Stomach (tissue), 19 donors: ENCODE results near the gene KRT34. TPM values are rescaled to one million over a fixed set of nuclear protein-coding genes. Genes with fewer than 3 reads are reported as not detected.
"Not testable (repeated sequence)": the region's sequence is repeated elsewhere in the genome, so short reads cannot be mapped to it uniquely, and the experiment has no call there.

Source experiments
- DNase-seq, 2 donors: peaks; one replicate each; pipeline versions ENCODE4 v3.0.0 to v3.0.0-alpha.2; 2013 to 2019
- H3K27ac ChIP-seq, 5 donors: fragments of 200-600 bp in 4 of 5; sonication (generic) in 4 of 5; one replicate each; pipeline ENCODE4 v1.5.1; 2013 to 2019; ENCODE audit warnings: mild to moderate bottlenecking in 1 of 5, moderate library complexity in 1 of 5
- H3K27me3 ChIP-seq, 3 donors: fragments of 200-600 bp; sonication (generic); one replicate each; pipeline ENCODE4 v1.5.1; 2017 to 2019; ENCODE audit warnings: mixed run types in 1 of 3
- H3K36me3 ChIP-seq, 4 donors: fragments of 200-600 bp; sonication (generic); 1 replicate in 3 of 4; 2 replicates in 1 of 4; pipeline ENCODE4 v1.5.1; 2016 to 2019
- H3K4me1 ChIP-seq, 4 donors: fragments of 200-600 bp; sonication (generic); one replicate each; pipeline ENCODE4 v1.5.1; 2016 to 2019
- H3K4me3 ChIP-seq, 4 donors: fragments of 200-600 bp; sonication (generic) in 3 of 4; one replicate each; pipeline ENCODE4 v1.5.1; 2016 to 2019; ENCODE audit warnings: mild to moderate bottlenecking in 1 of 4
- H3K9me3 ChIP-seq, 4 donors: fragments of 200-600 bp; sonication (generic); one replicate each; pipeline ENCODE4 v1.5.1; 2016 to 2019
- CTCF ChIP-seq, 7 experiments: fragments of 450-650 bp in 4 of 7; fragments of 200-600 bp in 3 of 7; sonication (generic) in 3 of 7; IDR thresholded peaks; one replicate each; pipeline ENCODE4 v1.5.1; 2016 to 2019; ENCODE audit warnings: antibody characterized with exemption in 7 of 7, control low read depth in 2 of 7, mild to moderate bottlenecking in 1 of 7
- EP300 ChIP-seq: sonication (generic); formaldehyde crosslinking; IDR thresholded peaks from one replicate; pipeline ENCODE4 v1.6.1; 2017; ENCODE audit warnings: antibody characterized with exemption
- POLR2A ChIP-seq, 4 donors: fragments of 450-650 bp; IDR thresholded peaks; one replicate each; pipeline ENCODE4 v1.6.1; 2016; ENCODE audit warnings: antibody characterized with exemption in 4 of 4, control low read depth in 2 of 4, mild to moderate bottlenecking in 1 of 4, moderate library complexity in 1 of 4
- POLR2AphosphoS5 ChIP-seq, 3 donors: sonication (generic); formaldehyde crosslinking; IDR thresholded peaks; one replicate each; pipeline ENCODE4 v1.6.1; 2016; ENCODE audit warnings: antibody characterized with exemption in 3 of 3
- WGBS, 5 donors: extraction: QIAGEN DNeasy Blood & Tissue Kit in 3 of 5; methylation state at CpG; one replicate each; pipeline versions ENCODE4 v1.1.5 to v1.1.7; 2013 to 2018; 5-methylcytosine and 5-hydroxymethylcytosine counted together
- intact Hi-C: fragments of 100-400 bp; cut with DNase I; formaldehyde crosslinking; loops from one replicate; pipeline ENCODE4 v1.15.1; 2023; ENCODE audit warnings: low total_unique reads
- long read RNA-seq, 10 donors: transcript quantifications; one replicate each; lab custom pipeline, GENCODE V29; 2026
- polyA plus RNA-seq, 3 donors: library from polyadenylated mRNA; stranded (reverse); fragments of 200-250 nt; gene quantifications; one replicate each; pipeline ENCODE4 v1.2.3, GENCODE V29; 2013
- total RNA-seq, 5 donors: library from RNA; depleted of rRNA; stranded (reverse); fragments of >200 nt; gene quantifications; one replicate each; pipeline versions ENCODE4 v1.1.0 to v1.2.3, GENCODE V29; 2014 to 2016
- donor health status: healthy with polysubstance abuse.
- donor health status: Bipolar disorder and iron deficiency.
- donor health status: healthy.

KRT34 gene
- total RNA-seq, result not detected
- polyA plus RNA-seq, result under 1 TPM in 1 of 3 donors, not detected in 2; 0.20 TPM
- long read RNA-seq, donor 1, result 0 reads
- long read RNA-seq, donor 2, result 0 reads
- long read RNA-seq, donor 3, result 0 reads
- long read RNA-seq, donor 4, result 0 reads
- long read RNA-seq, donor 5, result 0 reads
- long read RNA-seq, donor 6, result 0 reads
- long read RNA-seq, donor 7, result 0 reads
- long read RNA-seq, donor 8, result 0 reads
- long read RNA-seq, donor 9, result 0 reads
- long read RNA-seq, donor 10, result 0 reads

- H3K4me1 ChIP-seq, intact Hi-C loops, H3K36me3 ChIP-seq, H3K4me3 ChIP-seq, H3K27ac ChIP-seq, DNase-seq, H3K27me3 ChIP-seq: not testable (repeated sequence)
- WGBS, 5 donors, result 77 to 97% (median 92%) methylated on average over 5 to 13 of the region's 13 CpGs
- peaks cover 0 to 14% (median 14%) of the 10 kb centered on the region in 4 donors for H3K9me3 ChIP-seq
These were observed at the start of gene KRT34 for GRCh38 chr17:41381943-41382342. KRT34 (minus strand) TSS chr17:41382306; CDS start chr17:41382246, 60 bp downstream.

DNA sequence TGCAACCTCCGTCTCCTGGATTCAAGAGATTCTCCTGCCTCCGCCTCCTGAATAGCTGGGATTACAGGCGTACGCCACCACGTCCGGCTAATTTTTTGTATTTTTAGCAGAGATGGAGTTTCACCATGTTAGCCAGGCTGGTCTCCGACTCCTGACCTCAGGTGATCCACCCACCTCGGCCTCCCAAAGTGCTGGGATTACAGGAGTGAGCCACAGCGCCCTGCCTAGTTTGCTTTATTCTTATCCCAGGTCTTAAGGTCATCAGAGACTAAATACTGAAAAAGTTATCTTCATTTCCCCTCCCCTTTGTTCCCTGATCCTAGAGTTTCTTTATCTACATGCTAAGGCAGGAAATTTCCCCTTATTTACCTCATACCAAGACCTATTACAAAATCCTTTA lies 48.3 kb upstream of the KRT34 start:
- H3K4me1 ChIP-seq, DNase-seq, H3K36me3 ChIP-seq, intact Hi-C loops, H3K9me3 ChIP-seq, H3K4me3 ChIP-seq, H3K27ac ChIP-seq, H3K27me3 ChIP-seq: not testable (repeated sequence)
- 33 to 63% (median 46%) methylated on average over 9 of the region's 9 CpGs for WGBS, 5 donors

DNA sequence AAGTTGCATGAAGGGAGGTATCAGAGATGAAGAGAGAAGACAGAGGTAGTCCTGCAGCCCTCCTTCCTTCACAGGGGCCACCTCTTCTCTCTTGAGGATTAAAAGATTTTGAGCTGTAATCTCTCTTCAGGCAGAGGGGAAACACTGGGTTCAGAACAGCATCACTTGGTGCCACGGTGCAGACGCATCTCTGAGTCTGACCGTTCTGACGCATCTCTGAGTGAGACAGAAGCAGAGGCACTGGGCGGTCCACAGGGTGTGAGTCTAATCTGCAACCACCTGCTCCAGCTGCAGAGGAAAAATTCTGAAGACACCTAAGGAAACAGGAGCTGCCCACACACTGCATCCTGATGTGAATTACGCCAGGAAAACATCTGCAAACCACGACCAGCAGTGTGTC lies 47.6 kb upstream of the KRT34 start:
- Histone ChIP-seq H3K4me1 (peaks cover 0 to 7% (median 0%) of the 10 kb centered on the region in 4 donors), H3K27ac (no peak overlapping the region), H3K4me3 (no peak overlapping the region), H3K36me3 (no peaks in the 10 kb centered on the region), H3K9me3 (no peaks in the 10 kb centered on the region), H3K27me3 (no peaks in the 10 kb centered on the region)
- DNase-seq, result no peak
- TF ChIP-seq EP300, result no peak
- WGBS, 5 donors, result 76 to 91% (median 83%) methylated on average over 7 of the region's 7 CpGs
- intact Hi-C loops, result no loop called here

DNA sequence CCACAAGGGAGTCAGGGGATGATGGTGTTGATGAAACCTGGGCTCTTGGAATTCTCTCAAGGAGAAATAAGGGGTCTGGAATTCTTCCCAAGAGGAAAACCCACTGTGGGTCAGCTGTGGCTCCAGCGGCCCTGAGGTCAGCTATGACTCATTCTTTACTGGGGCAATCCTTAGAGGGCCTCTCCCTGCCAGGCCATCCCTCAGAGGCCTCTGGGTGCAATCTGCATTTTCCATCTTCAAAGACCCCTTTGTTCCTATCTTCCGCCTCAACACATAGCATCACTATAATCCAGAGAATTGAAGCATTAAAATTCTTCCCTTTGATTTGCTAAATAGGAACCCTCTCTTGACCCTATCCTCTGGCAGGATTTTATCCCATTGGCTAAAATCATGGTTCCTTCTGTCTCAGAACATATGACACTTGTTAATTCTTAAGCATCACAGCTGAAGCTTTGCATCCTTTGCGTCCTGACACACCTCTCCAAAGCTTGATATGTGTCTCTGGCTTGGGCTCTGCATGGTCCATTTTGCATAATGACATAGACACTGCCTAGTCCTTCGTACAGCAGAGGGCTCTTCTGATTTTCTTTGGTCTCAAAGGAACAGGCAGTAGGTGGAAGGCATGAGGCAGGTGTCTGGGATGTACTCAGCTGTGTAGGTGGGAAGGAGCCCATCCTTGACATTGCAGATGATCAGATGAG lies 46.6 kb upstream of the KRT34 start:
- Histone ChIP-seq H3K9me3 (no peaks in the 10 kb centered on the region), H3K27ac (no peak overlapping the region), H3K4me1 (peaks cover 0 to 3% (median 0%) of the 10 kb centered on the region in 4 donors), H3K4me3 (no peak overlapping the region), H3K36me3 (no peaks in the 10 kb centered on the region), H3K27me3 (no peaks in the 10 kb centered on the region)
- TF ChIP-seq POLR2AphosphoS5 (IDR thresholded peaks at IDR 0.05) (no peak), EP300 (no peak), POLR2A (IDR thresholded peaks at IDR 0.05) (no peak), CTCF (IDR thresholded peaks at IDR 0.05) (no peak)
- DNase-seq, result no peak
- WGBS, 5 donors, result 69 to 87% (median 75%) methylated on average over 4 of the region's 4 CpGs
- intact Hi-C loops, result no loop called here

GRCh38 chr17:41424111-41424635 lies 42.1 kb upstream of the KRT34 start, which contains the start of gene KRT37:
KRT37 (minus strand) TSS chr17:41424585; CDS start chr17:41424523, 62 bp downstream.
- no peak within 1 kb of the TSS for H3K4me3 ChIP-seq
- DNase-seq, result no peak
- no peaks in the 10 kb centered on the region for H3K9me3 ChIP-seq
- TF ChIP-seq EP300 (no peak), POLR2AphosphoS5 (IDR thresholded peaks at IDR 0.05) (no peak), POLR2A (IDR thresholded peaks at IDR 0.05) (no peak), CTCF (IDR thresholded peaks at IDR 0.05) (no peak)
- WGBS, 5 donors, result 93 to 97% (median 94%) methylated on average over 13 of the region's 13 CpGs
- no peak within 1 kb of the TSS for H3K27ac ChIP-seq
- H3K36me3 ChIP-seq, result no peaks in the 10 kb centered on the region
- no peaks in the 10 kb centered on the region for H3K4me1 ChIP-seq
- intact Hi-C loops, result no loop called here
- H3K27me3 ChIP-seq, result no peaks in the 10 kb centered on the region

DNA sequence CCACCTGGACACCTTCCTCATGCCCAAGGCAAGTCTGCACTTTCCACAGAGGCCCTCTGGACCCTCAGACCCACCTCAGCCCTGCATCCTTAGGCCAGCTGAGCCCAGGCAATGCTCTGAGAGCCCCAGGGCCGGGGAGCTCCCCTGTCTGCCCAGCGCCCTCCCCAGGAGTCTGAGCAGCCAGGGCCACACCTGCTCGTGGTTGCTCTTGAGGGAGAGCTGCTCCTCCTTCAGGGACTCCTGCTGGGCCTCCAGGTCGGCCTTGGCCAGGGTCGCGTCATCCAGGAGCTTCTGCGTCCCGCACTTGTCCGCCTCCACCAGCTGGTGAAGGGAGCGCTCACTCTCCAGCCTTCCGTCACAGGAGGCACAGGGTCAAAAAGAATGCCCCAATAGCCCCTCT lies 40.5 kb upstream of the KRT34 start:
- H3K9me3 ChIP-seq, H3K36me3 ChIP-seq, intact Hi-C loops, H3K4me3 ChIP-seq, H3K27me3 ChIP-seq, H3K4me1 ChIP-seq, DNase-seq, H3K27ac ChIP-seq: not testable (repeated sequence)
- WGBS, 5 donors, result 88 to 100% (median 90%) methylated on average over 2 to 11 of the region's 11 CpGs
